Activated CD4-positive, alpha-beta T cell treated with anti-CD3 and anti-CD28 coated beads, Interleukin-2, Interleukin-6, amounts not matched to agents 100 ng/mL and 50 ng/mL, durations not matched to agents 16 hours and 8 hours (primary cell): ENCODE results near the gene PARD3B.
"Not testable (repeated sequence)": the region's sequence is repeated elsewhere in the genome, so short reads cannot be mapped to it uniquely, and the experiment has no call there.

Experiments used
- DNase-seq: peaks from one replicate; pipeline ENCODE4 v3.0.0-alpha.2; 2020

PARD3B gene

DNA sequence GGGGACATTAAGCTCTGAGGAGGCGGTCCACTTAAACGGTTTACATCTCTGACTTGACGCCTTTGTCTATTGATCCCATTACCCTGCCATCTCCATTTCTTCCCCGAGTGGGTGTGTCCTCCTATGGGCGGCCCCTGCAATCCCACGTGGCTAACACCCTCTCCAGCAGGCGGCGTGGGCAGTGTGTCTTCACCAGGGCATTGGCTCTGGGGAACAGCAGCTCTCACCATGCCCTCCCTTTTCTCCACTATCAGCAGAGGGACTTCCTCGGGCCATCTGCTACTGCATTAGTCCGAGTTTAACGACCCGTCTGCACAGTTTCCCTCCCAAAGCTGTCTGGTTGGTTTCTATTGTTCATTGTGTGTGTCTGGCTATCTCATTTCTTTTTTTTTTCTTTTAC, 625.1 kb downstream of the PARD3B start:
- DNase-seq = no peak

DNA sequence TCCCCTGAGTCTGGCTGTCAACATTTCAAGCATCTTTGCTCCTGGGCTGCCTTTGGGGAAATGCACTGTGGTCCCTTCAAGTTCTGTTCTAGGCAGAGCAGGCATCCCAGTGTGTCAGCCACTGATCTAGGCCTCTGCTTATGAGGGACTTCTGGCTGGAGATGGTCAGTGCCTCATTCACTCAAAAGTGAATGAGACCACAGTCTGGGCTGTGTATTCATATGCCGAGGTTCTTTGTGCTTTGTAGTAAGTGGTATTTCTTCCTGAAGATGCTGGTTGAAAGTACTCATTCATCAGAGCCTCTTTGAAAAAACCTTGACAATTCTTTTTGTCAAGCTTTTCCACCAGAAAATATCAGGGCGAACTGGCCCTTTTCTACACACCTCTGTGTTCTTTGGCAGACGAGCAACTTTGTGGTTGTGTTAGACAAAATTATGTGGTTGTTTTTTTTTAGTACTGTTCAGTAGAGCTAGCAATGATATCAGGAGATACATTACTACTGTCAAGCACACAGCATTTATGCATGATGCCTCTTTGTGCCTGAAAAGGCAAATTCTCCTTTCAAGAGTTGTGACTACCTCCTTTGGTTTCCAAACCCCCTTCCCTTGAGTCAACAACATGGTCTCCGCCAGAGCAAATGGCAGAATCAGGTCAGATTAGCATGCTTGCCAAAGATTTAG, 626.1 kb downstream of the PARD3B start:
- no peak for DNase-seq

DNA sequence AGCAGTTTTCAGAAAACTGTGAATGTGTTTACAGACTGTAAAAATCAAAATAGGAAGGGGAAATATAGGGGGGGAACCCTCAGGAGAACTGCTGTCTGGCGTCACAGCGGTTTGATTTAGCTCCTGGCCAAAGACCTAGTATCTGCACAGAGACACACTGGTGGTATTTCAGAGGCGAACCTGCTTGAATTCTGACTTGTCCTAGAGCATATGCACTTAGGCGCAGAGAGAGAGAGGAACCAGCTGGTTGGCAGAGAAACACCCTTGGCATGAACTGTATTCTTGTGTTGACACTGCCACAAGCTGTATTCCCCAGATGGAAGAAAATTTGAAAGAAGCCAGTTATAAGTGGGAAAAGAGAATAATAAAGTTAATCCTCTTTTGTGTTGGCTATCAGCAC, 630.6 kb downstream of the PARD3B start:
- no peak for DNase-seq

DNA sequence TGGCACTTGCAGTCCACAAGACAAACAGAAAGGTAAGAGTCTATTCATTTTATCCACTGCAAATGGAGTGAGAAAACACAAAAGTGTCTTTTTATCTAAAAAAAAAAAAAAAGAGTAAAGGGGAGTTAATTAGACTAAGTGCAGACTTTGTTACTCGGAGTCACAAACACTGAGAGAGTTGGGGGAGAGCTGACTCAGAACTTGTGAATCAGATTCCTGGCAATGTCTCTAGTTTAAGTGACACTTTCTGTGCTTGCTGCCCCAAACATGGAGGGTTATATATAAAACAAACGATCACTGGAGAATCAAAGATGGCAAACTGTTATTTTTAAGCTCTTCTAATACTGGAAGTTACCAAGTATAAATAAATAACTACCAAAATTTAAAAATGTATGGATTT, 631.3 kb downstream of the PARD3B start:
- no peak for DNase-seq

DNA sequence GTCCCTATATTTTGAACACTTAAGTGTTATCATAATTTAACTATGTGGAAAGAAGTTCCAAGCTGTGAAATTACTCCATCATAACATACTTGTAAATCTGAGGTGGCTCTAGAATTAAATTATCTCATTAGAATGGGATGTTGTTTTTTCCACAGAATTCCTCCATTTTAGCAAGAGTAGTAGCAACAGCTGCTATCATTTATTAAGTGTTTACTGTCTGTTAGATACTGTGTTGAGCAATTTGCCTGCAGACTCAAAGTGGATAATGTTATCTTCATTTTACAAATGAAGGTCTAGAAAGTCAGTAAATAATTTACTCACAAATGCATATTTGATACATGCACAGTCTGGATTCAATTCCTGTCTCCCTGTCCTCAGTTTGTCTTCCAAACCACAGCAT, 632.3 kb downstream of the PARD3B start:
- DNase-seq = no peak

DNA sequence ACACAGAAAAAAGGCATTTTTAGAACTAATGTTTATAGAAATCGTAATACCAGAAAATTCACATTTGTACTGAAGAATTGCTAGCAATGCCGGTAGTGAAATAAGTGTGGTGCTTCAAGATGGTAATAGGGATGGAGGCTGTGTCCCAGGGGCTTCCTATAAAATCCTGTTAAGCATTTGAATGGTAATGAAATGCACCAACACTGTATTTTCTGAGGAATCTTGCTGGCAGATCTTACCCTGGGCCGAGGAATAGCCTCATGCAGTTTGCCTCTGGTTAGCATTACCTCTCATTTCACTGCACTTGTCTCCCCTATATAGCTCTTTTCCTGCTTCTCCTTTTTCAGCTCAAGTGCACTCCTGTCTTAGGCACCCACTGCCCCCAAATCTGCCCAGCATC, 635.5 kb downstream of the PARD3B start:
- DNase-seq = no peak

DNA sequence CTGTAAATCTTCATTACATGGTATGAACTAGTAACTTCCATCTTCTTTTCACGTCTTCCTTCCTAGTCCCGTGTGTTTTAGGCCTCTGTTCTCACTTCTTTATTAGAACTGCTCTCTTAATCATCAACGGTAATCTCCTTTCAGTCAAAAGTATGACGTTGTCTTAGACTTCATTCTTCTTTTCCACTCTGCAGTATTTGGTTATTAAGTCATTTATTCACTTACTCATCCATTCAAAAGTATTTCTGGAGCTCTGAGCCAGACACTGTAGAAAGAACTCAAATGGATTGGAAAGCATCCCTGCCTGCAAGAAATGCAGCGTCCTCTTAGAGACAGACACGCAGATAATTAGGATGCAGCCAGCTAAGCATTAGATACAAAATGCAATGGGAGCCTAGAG, 642.5 kb downstream of the PARD3B start:
- DNase-seq = no peak

DNA sequence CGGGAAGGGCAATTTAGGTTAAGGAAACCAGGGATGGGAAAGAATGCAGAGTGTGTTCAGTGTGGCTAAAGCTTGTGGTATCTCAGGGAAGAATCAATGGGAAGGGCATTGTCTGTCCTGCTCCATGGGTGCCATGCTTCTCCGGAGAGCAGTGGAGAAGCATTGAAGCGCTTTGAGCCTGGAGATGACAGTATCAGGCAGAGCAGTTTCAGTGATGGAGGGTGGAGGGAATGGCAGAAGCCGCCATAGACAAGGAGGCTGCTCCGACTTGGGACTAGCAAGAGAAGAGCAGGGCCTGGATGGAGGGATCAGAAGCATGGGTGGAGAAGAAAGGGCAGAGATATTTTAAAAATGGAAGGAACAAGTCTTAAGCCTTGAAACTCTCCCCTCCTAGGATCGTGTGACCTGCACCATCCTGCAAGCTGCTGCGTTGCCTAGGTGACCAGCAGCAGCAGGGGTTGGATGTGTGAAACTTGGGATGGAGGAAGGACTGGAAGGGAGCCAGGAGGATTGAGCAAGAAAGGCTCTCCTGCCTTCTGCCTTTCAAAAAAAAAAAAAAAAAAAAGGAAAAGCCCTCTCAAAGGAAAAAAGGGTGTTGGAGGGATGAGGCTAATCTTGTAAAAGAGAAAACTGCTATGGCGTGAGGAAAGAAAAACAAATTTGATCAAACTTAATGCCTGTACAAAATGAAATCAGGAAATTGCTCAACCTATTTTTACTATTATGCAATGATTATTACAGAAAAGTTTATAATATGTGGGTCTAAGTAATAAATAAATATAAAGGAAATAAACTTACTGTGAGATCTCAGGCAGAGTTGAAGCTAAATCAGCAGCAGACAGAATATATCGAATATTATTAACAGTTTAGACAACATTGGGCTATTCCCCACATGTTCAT, 643.2 kb downstream of the PARD3B start:
- no peak for DNase-seq

DNA sequence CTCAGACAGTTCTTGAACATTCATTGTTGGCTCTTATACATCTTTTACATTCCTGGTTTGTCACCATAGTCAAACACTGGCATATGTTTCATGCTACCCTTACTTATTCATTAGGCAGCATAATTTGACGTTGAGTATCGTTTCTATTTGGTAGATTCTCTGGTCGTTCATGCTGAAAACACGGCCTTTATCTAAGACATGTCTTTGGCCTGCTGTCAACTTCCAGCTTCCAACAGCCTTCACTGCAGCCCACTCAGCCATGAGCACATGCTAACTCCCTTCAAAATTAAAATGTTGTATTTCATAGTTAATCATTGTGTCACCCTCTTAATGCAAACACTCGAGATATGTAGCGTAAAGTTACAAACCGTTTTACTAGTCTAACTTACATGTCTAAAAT, 644.0 kb downstream of the PARD3B start:
- no peak for DNase-seq

DNA sequence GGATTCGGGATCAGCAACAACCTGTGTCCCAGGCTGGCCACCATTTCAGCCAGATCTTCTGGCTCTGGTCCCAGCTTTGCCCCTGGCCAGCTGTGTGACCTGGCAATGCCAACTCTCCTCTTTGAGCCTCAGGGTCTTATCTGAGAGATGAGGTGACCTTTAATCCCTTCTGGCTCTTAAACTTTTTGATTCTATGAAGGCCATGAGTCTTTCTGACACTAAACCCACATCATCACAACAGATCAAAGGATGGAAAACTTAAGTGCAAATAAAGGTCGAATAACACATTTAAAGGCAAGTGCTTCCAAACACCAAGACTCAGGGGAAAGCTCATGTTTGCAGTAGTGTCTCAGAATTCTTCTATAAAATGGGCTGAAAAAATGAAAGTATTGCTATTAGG, 645.3 kb downstream of the PARD3B start:
- no peak for DNase-seq

DNA sequence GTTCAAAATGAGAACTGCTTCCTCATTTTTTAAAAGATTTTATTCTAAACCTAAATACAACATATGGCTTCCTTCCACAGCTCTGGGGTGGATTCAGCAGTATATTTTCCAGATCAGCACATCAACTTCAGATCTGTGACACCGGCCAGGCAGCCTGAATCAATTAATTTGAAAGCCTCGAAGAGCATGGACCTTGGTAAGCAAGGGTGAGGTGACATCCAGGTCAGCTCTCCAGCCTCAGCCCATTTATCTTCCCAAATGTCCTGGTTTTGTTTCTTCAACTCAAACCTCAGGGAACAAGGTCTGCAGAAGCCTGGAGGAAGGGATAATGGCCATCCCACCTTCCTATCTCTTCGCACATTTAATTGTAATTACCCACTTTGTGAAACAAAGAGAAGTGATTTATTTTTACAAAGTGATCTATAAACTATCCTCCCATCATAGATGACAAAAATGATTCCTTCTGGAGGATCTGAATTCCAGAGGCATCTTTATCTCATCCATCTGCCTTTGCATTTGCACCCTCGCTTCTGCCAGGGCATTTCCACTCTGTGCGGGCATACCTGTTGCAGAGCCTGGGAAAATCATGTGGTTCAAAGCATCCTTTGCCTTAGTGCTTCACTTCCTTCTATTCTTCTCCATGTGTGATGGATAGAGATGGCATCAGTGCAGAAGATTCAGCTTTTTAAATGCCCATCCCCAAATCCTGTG, 648.0 kb downstream of the PARD3B start:
- no peak for DNase-seq

DNA sequence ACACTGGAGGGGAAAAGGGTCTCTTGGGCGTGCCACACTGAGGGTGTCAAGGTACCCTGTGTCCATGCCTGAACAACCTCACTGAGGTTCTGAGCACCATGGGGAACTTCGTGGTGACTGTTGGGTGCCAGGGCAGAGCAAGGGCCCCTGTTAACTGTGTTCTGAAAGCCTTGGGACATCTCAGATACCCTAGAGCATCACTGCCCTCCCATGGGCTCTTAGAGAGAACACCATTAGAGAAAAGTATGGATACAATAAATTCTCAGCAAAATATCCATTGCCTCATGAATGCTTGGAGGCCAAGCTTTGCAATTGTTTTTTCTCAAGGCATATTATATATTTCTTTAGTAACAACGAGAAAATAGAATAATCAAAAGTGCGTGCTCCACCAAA, 648.6 kb downstream of the PARD3B start:
- no peak for DNase-seq

DNA sequence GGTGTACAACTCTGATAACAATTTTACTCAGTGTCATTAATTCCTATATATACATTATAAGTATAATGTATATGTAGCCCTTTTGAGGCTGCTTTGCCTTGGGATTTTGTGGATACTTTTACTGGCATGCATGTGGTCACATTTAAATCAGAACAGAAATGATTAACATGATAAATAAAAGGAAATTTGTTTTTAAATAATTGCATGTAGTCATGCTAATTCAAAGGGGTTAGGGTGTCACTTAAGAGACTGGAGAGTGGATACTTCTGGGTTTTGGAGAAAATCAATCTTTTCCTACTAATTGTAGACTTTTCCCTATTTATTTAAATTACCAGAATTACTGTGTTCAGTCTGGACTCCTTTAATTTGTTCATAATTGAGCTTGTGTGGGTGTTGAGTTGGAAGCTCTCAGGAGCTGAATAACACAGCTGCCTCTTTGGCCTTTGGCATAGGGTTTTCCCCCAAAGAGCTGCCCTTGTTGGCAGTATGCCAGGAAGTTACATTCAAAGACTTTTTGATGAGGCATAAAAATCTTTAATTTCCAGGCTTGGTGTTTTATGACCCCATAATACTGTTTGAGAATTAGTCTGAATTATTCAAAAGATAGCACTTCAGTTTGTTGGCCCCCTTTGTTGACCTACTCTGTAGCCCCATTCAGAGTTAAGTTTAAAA, 652.3 kb downstream of the PARD3B start:
- no peak for DNase-seq

DNA sequence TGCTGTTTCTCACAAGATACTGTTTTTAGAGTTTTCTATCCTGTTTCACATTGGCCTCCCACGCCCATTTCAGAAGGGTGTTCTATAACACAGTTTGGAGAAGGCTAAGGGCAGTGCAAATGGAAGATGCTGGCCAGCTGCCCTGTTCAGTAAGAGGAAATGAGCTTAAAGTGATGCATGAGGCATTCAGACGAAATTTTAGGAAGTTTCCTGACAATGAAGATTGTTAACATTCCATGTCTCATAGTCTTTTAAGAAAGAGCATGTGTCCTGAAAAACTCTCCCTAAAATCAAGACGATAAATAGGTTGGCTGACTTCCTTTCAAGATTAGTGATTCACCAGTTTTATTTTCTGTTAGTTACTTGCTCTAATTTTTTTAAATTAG, 652.9 kb downstream of the PARD3B start:
- DNase-seq = no peak

DNA sequence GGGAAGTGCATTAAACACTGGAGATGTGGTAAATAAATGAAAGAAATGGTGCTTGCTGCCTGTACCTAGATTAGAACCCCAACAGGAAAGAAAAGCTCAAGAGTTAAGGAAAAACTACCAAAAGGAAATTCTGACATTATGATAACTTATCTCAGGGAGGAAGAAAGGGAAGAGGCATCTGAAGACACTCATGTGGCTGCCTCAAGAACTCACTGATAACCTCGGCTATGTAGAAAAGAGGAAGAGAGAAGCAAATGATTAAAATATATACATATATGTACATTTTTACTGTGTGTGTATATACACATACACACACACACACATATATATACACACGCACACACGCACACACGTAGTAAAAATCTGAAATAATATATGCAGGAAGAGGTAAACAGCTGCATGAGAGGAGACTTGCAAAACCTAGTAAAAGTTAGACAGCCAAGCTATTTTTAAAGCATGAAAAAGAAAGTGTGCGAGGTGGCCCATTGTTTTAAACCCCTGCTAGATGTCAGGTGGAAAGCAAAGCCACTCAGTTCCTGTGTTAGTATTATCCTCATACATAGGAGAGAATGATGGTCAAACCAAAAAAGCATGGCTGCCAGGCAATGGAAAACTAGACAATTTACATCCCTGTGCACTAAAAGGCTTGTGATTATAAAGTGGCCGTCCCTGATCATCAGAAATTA, 654.0 kb downstream of the PARD3B start:
- DNase-seq = no peak

DNA sequence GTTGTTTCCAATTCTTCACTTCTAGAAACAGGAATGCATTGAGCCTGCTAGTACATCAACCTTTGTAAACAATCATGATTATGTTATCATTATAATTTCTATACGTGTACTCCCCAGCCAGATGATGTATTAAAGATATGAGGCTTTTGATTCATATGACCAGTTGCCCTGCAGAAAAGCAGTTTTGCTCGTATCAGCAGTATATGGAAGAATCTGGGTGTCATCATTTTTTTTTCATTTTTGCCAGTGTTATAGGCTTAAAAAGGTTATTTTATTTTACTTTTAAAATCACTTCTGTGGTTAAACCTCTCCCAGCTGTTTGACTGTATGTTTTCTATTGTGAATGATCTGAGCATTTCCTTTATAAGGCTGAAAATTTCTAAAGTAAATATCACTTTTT, 665.2 kb downstream of the PARD3B start:
- no peak for DNase-seq

DNA sequence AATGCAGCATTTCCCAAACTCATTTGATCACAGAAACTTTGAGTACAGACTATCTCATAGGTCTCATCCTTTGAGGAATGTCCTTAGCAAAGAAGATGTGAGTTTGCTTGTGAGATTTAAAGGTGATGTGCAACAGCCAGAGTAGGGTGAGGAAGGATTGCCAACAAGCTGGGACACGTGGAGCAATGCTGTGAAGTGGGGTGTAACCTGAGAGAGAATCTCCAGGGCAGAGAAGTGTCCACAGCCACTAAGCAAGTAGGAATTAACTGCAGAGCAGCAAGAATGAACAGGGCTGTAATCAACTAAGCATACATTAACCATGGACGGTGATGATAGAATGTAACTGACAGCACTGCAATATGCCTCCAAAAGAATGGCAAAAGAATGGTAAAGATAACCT, 667.1 kb downstream of the PARD3B start:
- DNase-seq = no peak

DNA sequence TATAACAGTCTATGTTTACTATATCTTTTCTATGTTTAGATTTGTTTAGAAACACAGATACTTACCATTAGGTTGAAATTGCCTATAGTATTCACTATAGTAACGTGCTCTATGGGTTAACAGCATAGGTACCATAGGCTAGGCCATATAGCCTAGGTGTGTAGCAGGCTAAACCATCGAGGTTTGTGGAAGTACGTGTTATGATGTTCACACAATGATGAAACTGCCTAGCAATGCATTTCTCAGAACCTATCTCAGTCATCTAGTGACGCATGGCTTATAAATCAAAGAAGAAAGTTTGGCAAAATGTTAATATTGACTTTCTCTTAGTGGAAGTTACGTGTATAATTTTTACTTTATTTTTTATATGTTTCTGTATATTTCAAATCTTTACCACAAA, 670.8 kb downstream of the PARD3B start:
- no peak for DNase-seq

DNA sequence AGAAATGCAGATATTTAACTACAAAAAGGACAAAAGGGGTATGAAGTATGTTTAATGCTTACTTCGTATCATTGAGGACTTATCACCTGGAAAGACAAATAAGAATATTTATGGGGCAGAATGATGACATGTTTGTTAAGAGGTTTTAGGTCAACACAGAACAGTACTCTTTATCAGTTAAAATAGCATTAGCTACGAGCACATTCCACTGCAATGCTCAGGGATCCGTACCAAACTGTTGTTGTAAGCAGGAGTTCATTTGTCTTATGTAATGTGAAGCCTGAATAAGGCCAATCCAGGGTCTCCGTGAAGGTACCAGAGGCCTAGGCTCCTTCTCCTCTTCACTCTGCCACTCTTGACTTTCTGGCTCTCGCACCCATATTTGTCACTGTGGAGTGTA, 671.3 kb downstream of the PARD3B start:
- no peak for DNase-seq

DNA sequence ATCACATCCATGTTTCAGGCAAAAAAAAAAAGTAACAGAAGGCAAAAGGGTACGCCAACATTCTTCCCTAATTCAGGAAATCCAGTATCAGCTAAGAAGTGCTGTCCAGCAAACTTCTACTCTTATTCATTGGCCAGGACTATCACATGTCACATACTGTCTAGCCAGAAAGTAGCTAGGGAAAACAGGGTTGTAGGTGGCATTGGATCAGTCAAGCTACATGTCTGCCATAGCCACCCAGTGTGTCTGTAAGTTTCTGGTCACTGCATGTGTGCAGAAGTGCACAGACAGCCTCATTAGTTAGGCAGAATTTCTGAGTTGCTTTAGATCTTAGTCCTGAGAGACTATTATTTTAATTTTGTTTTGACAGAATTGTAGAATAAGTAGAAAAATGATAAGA, 671.7 kb downstream of the PARD3B start:
- no peak for DNase-seq

DNA sequence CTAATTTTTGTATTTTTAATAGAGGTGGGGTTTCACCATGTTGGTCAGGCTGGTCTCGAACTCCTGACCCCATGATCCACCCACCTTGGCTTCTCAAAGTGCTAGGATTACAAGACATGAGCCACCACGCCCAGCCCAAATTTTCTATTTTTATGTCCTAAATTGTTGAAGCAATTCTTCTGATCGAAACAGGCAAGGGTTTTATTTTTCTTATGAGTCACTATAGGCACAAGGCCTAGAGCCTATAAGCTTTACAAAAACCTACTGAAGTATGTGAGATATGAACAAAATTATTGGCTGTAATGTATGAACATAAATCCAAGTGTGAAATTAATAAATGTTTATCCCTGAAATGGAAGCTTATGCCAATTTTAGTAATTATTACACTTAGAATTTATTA, 672.8 kb downstream of the PARD3B start:
- DNase-seq = no peak

DNA sequence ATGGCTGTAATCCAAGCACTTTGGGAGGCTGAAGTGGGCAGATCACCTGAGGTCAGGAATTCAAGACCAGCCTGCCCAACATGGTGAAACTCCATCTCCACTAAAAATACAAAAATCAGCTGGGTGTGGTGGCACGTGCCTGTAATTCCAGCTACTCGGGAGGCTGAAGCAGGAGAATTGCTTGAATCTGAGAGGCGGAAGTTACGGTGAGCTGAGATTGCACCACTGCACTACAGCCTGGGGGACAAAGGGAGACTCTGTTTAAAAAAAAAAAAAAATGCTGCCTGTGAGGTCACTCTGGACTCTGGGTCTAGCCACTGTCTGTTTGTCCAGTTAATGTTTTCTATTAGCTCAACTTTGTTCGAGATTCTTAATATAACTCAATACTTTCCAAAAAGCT, 673.5 kb downstream of the PARD3B start:
- not testable (repeated sequence) for DNase-seq

DNA sequence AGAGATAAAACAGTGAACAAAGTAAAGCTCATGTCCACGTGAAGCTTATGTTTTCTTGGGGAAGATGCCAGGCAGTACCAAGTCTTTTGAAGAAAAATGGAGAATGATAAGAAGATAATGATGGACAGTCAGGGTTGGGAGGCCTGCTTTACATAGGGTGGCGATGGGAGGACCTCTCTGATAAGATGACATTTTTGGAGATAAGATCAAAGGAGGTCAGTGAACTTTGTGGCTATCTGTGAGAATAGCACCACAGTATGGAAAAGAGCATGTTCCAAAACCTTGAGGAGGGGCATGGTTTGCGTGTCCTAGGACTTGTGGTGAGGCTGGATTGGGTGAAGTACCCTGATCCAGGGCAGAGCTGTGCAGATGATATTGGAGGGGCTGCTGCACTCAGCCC, 675.3 kb downstream of the PARD3B start:
- no peak for DNase-seq
